Measurements from ENCODE around the gene LAMC3. TPM values are rescaled to one million over a fixed set of nuclear protein-coding genes. Genes with fewer than 3 reads are reported as not detected.
A peak's percentile ranks its signal among the peaks of the same experiment; 100 is the strongest.

Gene LAMC3
- total RNA-seq, 1 experiment from 2014 or later, result not detected

DNA sequence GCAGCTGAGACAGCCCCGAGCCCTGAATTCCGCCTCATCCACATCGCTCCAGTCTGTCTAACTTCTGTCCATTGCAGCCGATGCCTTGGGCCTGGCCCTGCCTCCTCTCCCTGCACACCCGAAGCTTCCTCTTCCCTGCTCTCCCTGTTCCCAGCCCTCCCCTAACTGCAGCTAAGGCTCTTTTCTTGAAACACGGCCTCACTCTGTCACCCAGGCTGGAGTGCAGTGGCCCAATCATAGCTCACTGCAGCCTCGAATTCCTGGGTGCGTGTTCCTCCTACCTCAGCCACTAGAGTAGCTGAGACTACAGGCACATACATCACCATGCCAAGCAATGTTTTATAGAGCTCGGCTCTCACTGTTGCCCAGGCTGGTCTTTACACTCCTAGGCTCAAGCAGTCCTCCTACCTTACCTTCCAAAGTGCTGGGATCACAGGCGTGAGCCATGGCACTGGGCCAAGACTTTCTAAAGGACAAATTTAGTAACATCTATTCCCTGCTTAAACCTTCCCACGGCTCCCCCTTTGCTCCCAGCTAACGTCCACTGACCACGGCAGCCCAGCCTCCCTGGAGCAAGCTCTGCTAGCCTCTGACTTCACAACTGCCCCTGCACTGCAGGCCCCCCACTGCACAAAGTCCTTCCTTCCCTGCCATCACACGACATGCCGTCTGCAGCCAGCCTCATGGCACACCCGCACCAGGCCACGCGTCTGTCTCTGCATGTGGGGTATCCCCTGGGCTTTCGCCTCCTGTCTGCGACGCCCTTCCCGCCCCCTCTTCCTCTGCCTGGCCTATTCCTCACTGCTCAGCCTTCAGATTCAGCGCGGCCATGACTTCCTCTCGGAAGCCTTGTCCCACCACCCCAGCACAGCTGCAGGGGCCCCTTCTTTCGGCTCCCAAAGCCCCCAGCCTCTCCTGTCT lies 28.6 kb downstream of the LAMC3 start:
- peak; percentile 3 for DNase-seq (ENCODE audit: unreplicated experiment)
- TF ChIP-seq, protein P1, sequence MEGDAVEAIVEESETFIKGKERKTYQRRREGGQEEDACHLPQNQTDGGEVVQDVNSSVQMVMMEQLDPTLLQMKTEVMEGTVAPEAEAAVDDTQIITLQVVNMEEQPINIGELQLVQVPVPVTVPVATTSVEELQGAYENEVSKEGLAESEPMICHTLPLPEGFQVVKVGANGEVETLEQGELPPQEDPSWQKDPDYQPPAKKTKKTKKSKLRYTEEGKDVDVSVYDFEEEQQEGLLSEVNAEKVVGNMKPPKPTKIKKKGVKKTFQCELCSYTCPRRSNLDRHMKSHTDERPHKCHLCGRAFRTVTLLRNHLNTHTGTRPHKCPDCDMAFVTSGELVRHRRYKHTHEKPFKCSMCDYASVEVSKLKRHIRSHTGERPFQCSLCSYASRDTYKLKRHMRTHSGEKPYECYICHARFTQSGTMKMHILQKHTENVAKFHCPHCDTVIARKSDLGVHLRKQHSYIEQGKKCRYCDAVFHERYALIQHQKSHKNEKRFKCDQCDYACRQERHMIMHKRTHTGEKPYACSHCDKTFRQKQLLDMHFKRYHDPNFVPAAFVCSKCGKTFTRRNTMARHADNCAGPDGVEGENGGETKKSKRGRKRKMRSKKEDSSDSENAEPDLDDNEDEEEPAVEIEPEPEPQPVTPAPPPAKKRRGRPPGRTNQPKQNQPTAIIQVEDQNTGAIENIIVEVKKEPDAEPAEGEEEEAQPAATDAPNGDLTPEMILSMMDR (IDR thresholded peaks at IDR 0.05; ENCODE audit: unreplicated experiment), result no peak
- ChIA-PET POLR2A (interaction anchor here (0.6 kb wide), 1 partner anchor 14 kb away, joined by 3 read pairs; no protein-coding TSS in a partner anchor), CTCF (interaction anchor here (0.9 to 1.6 kb wide), 2 partner anchors 9 to 60 kb away, joined by 3 to 10 read pairs; no protein-coding TSS in a partner anchor)
- no peaks in the 10 kb centered on the region for H3K36me3 Mint-ChIP-seq (ENCODE audit: insufficient read depth, unreplicated experiment)
- H3K9me3 Mint-ChIP-seq (ENCODE audit: unreplicated experiment), result no peaks in the 10 kb centered on the region
- BruUV-seq (replicated peaks), result no TSS peak
- no peaks in the 10 kb centered on the region for H3K4me1 Mint-ChIP-seq (ENCODE audit: insufficient read depth, unreplicated experiment)
- H3K4me3 Mint-ChIP-seq (ENCODE audit: unreplicated experiment), result no peak overlapping the region
- peaks cover 14% of the 10 kb centered on the region for H3K27me3 Mint-ChIP-seq (ENCODE audit: insufficient read depth, unreplicated experiment)
- H3K27ac Mint-ChIP-seq (ENCODE audit: low read depth, unreplicated experiment), result no peak overlapping the region
- intact Hi-C loops (cut with micrococcal nuclease), result no loop called here

DNA sequence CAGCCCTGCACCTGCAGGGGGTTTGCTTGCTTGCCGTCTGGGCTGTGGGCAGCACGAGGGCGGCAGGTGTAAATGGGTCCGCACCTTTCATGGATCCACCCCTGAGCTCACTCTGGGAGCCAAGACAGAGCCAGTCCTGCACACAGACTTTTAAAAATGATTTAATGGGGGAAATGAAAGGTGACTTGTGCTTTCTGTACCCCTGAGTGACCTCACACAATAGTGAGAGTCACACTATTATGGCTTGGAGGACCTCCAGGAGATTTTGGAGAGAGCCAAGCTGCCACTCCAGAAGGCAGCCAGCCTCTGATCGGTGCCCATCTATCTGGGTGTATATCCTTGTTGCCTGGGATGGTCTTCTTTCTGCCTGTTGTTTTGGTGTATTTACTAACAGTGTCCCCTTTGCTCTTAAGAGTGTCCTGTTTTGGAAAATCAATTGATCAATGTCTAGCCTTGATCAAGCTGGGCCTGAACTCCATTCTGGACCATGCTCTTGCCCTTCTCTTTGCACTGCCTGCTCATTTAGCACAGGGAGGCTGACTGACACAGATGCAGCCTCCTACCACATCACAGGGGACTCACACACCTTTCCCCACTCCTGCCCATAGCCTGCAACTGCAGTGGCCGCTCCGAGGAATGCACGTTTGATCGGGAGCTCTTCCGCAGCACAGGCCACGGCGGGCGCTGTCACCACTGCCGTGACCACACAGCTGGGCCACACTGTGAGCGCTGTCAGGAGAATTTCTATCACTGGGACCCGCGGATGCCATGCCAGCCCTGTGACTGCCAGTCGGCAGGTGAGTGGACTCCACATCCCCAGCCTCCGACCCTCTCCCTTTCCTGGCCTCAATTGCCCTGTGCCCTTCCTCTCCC lies 29.5 kb downstream of the LAMC3 start:
- Mint-ChIP-seq H3K27me3 (ENCODE audit: insufficient read depth, unreplicated experiment) (peaks cover 5% of the 10 kb centered on the region), H3K36me3 (ENCODE audit: insufficient read depth, unreplicated experiment) (no peaks in the 10 kb centered on the region), H3K4me1 (ENCODE audit: insufficient read depth, unreplicated experiment) (no peaks in the 10 kb centered on the region), H3K4me3 (ENCODE audit: unreplicated experiment) (no peak overlapping the region), H3K27ac (ENCODE audit: low read depth, unreplicated experiment) (no peak overlapping the region), H3K9me3 (ENCODE audit: unreplicated experiment) (no peaks in the 10 kb centered on the region)
- intact Hi-C loops (cut with micrococcal nuclease), result no loop called here
- TF ChIP-seq, protein P1 (IDR thresholded peaks at IDR 0.05; ENCODE audit: unreplicated experiment), result no peak
- BruUV-seq (replicated peaks), result no TSS peak
- CTCF ChIA-PET, result interaction anchor here (0.5 to 1.6 kb wide), 2 partner anchors 8 to 257 kb away, joined by 5 to 10 read pairs; no protein-coding TSS in a partner anchor
- POLR2A ChIA-PET, result interaction anchor here (0.6 kb wide), 1 partner anchor 8 kb away, joined by 3 read pairs; no protein-coding TSS in a partner anchor
- no peak for DNase-seq (ENCODE audit: unreplicated experiment)

DNA sequence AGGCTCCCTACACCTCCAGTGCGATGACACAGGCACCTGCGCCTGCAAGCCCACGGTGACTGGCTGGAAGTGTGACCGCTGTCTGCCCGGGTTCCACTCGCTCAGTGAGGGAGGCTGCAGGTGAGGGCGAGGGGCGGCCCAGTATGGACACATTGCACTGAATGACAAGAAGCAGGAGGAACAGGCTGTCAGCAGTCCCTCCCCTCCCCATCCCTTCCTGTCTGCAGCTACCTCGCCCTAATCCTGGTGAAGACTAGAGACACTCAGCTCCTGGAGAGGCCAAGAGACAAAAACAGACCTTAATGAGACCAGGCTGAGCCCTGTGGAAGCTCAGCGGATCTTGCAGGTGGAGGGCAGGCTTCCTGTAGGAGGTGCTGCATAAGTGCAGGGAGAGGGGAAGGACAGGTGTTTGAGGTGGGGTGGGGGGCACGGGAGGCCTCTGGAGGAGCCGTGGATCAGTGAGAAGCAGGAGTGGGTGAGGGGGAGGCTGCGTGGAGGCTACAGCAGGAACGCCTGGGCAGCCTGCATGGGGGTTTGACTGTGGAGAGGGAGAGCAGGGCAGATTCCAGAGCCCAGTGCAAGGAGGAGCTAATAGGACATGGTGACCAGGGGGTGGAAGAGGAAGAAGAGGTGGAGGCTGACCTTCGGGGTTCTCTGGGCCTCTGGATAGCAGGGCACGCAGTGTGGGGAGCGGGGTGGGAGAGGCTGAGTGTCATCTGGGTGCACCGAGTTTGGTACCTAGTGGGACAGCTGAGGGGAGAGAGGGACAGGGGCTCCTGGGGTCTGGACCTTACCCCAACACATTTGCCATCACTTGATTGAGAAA lies 30.4 kb downstream of the LAMC3 start:
- no peaks in the 10 kb centered on the region for H3K9me3 Mint-ChIP-seq (ENCODE audit: unreplicated experiment)
- DNase-seq (ENCODE audit: unreplicated experiment), result no peak
- no TSS peak for BruUV-seq (replicated peaks)
- POLR2A ChIA-PET, result no interaction called here
- intact Hi-C loops (cut with micrococcal nuclease), result no loop called here
- no peak overlapping the region for H3K27ac Mint-ChIP-seq (ENCODE audit: low read depth, unreplicated experiment)
- no peaks in the 10 kb centered on the region for H3K36me3 Mint-ChIP-seq (ENCODE audit: insufficient read depth, unreplicated experiment)
- no peak overlapping the region for H3K4me3 Mint-ChIP-seq (ENCODE audit: unreplicated experiment)
- CTCF ChIA-PET, result interaction anchor here (0.5 to 0.7 kb wide), 3 partner anchors 180 to 437 kb away, joined by 3 to 5 read pairs (median 4); no protein-coding TSS in a partner anchor
- H3K27me3 Mint-ChIP-seq (ENCODE audit: insufficient read depth, unreplicated experiment), result no peaks in the 10 kb centered on the region
- TF ChIP-seq, protein P1 (IDR thresholded peaks at IDR 0.05; ENCODE audit: unreplicated experiment), result no peak
- no peaks in the 10 kb centered on the region for H3K4me1 Mint-ChIP-seq (ENCODE audit: insufficient read depth, unreplicated experiment)

Data from MCF 10A (cell line).